OCI-M2 (cell line): ENCODE data around the gene BICRA.

Experiments
- DNase-seq: peaks from one replicate; lab custom pipeline; 2025; ENCODE audit not compliant: unreplicated experiment; lab: John Stamatoyannopoulos, UW

Gene BICRA

GRCh38 chr19:47686679-47687450 is 77.9 kb downstream of the BICRA start:
- no peak for DNase-seq

DNA sequence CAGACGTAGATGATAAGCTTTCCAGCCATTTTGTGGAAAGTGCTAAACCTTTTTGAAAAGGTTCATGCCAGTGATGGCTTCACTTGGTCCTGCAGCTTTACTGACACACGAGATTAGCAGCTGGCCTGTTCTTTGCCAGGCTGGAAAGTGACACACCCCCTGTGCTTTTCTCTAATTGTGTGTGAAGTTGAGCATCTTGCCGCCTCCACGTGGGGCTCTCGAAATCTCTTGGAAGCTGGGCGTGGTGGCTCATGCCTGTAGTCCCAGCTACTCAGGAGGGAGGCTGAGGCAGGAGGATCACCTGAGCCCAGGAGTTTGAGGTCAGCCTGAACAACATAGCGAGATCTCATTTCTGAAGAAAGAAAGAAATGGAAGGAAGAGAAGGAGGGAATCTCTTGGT is 79.0 kb downstream of the BICRA start:
- no peak for DNase-seq

DNA sequence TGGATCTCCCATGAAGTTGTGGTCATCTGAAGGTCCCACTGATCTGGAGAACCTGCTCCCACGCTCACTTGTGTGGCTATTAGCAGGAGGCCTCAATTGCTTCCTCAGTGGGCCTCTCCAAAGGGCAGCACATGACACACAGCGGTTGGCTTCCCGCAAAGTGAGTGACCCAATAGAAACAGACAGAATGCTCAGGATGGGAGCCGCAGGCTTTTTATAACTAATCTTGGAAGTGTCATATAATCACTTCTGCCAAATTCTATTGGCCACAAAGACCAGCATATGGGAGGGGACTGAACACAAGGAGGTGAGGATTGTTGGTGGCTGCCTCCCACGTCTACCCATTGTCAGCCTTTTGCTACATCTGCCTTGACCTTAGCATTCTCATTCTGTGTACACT is 82.2 kb downstream of the BICRA start:
- DNase-seq: no peak

DNA sequence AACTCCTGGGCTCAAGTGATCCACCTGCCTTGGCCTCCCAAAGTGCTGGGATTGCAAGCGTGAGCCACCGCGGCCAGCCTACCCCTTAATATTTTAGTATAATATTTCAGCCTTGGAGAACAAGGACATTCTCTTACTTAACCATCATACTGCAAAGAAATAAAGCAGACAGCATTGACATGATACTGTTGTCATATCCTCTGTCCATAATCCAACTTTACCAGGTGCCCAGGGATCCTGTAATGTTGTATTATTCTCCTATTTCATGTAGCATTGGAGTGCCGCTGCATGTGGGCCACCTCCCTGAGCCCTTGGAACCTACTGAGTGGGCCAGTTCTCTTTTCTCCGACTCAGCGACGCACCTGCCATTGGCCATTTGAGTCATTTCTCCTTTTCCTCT is 82.8 kb downstream of the BICRA start:
- no peak for DNase-seq

DNA sequence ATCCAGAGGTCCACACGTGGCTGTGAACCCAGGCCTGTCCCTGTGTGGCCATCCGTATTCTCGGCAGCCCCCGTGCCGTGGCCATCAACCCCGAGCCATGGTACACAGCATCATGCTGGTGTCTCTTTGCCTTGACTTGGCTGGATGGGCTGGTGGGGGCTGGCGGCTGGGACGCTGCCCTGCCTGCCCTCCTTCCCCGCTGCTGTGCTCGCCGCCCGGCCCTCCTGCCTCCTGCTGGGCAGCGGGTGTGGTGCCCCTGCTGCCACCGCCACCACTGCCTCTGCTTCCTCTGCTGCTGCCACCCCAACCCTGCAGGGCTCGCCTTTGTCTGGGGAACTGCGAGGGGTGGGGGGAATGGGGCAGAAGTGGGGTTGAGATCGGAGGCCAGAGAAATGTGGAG is 84.6 kb downstream of the BICRA start:
- no peak for DNase-seq

DNA sequence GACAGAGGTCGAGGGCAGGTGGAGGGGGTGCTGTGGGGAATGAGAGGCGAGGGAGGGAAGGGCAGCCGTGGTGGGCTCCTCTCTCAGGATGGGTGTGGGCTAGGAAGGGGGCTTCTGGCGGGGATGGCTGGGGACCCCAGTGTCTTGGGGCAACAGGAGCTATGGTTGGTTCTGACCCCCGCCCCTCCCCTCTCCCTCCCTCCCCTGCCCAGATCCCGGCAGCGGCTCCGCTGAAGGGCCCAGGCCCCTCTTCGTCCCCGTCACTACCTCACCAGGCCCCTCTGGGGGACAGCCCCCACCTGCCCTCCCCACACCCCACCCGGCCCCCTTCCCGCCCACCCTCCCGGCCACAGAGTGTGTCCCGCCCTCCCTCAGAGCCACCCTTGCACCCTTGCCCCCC is 85.0 kb downstream of the BICRA start:
- no peak for DNase-seq

DNA sequence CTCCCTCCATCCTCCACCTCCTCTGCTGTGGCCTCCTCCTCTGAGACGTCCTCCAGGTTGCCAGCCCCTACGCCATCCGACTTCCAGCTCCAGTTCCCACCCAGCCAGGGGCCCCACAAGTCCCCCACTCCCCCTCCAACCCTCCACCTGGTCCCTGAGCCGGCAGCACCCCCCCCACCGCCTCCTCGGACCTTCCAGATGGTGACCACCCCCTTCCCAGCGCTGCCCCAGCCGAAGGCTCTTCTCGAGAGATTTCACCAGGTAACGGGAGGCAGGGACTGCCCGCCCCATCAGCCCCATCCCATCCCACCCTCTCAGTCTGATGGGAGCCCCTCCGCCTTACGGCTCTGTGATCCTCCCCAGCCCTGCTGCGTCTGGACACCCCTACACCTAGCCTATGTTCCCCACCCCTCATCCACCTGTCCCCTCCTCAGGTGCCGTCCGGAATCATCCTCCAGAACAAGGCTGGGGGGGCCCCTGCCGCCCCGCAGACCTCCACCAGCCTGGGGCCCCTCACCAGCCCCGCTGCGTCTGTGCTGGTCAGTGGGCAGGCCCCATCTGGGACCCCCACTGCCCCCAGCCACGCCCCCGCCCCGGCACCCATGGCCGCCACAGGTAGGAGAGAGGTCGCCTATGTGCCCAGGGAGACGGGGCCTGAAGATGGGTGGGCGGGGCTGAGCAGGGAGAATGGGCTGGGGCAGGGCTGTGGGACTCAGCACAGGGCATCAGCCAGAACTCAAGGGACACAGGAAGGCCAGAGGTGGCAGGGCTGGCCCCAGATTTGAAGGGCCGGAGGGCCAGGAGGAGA is 85.7 kb downstream of the BICRA start:
- no peak for DNase-seq

- no peak for DNase-seq
Observed at GRCh38 chr19:47695533-47696262, 86.8 kb downstream of the BICRA start.

GRCh38 chr19:47696635-47697034 is 87.7 kb downstream of the BICRA start:
- DNase-seq: no peak

DNA sequence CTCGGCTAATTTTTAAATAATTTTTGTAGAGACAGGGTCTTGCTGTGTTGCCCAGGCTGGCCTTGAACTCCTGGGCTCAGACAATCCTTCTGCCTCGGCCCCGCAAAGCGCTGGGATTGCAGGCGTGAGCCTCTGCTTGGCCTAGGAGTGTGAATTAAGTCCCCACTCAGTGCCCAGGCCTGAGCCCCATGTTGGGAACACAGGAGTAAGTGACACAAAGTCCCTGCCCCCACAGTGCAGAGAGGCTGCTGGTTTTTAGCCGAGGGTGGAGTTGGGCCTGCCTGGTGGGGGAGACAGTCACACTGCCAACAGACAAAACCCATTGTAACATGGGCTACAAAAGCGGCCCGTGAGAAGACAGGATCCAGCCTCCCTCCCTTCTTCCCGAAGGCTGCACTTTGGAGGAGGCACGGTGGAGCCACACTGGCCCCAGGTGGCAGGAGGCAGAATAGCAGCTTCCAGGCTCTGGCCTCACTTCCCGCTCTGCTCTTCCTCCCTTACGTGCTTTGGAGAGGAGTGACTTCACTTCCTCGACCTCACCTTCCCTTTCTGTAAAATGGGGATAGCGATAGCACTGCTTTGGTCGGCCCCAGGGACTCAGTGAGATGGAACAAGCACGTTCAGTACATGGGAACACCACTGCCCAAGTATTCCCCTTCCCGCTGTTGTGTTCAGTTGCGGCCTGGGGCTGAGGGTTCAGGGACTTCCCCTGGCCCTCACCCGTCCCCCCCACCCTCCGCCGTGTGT is 89.1 kb downstream of the BICRA start:
- DNase-seq: peak; percentile 54

DNA sequence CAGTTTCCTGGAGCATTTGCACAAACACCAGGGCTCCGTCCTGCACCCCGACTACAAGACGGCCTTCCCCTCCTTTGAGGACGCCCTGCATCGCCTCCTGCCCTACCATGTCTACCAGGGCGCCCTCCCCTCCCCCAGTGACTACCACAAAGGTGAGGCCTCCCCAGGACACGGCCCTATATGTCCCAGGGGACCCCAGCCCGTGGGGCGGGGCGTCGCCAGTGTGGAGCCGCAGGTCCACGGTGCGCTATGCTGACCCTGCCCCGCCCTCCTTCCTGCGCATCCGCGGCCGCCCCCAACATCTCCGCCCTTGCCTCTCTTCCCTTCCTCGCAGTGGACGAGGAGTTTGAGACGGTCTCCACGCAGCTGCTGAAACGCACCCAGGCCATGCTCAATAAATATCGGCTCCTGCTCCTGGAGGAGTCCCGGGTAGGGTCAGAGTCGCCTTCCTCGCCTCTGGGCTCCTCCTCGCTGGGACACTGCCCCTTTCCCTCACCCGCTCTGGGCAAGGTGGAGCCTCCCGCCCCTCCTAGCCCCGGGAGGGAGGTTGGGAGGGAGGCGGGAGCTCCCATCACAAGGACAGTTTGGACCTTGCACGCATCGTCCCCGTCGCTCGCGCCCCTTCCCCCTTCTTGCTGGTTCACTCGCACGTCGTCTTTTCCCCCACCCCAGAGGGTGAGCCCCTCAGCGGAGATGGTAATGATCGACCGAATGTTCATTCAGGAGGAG is 89.9 kb downstream of the BICRA start:
- DNase-seq: no peak

- no peak for DNase-seq
Observed at GRCh38 chr19:47699360-47699917, 90.5 kb downstream of the BICRA start.

GRCh38 chr19:47700934-47701716 is 92.2 kb downstream of the BICRA start:
- DNase-seq: no peak

DNA sequence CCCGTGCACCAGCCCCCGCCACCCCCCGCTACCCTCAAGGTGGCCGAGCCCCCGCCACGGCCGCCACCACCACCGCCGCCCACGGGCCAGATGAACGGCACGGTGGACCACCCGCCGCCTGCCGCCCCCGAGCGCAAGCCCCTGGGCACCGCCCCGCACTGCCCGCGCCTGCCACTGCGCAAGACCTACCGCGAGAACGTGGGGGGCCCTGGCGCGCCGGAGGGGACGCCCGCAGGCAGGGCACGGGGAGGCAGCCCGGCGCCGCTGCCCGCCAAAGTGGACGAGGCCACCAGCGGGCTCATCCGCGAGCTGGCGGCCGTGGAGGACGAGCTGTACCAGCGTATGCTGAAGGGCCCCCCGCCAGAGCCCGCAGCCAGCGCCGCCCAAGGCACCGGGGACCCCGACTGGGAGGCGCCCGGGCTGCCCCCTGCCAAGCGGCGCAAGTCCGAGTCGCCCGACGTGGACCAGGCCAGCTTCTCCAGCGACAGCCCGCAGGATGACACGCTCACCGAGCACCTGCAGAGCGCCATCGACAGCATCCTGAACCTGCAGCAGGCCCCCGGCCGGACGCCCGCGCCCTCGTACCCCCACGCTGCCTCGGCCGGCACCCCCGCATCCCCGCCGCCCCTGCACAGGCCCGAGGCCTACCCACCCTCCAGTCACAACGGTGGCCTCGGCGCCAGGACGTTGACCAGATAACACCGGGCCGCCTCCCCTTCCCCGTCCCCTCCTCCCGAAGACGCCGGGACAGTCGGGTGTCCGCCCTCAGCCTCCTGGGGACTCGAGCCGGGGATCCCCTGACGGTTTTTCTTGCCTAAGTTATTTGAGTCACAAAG is 93.0 kb downstream of the BICRA start:
- DNase-seq: no peak

GRCh38 chr19:47702671-47703070 is 93.7 kb downstream of the BICRA start:
- no peak for DNase-seq

GRCh38 chr19:47703301-47703700 is 94.4 kb downstream of the BICRA start:
- no peak for DNase-seq

GRCh38 chr19:47704024-47704423 is 95.1 kb downstream of the BICRA start:
- DNase-seq: no peak

DNA sequence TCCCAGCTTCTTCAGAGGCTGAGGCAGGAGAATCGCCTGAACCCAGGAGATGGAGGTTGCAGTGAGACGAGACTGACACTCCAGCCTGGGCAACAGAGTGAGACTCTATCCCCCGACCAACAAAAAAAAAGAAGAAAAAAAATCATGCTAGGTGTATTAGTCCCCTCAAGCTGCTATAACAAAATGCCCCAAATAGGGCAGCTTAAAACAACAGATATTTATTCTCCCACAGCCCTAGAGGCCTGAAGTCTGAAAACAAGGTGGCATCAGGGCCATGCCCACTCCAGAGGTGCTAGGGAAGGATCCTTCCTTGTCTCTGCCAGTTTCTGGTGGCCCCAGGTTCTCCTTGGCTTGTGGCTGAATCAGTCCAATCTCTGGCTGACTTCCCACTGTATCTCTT is 95.7 kb downstream of the BICRA start:
- no peak for DNase-seq
